Keratinocyte (primary cell): ENCODE measurements around the gene TMEM38B.

Source experiments
- EZH2 ChIP-seq: IDR thresholded peaks from one replicate; pipeline ENCODE4 v1.6.1; 2012; ENCODE audit warnings: inconsistent platforms, mild to moderate bottlenecking, low read length, moderate library complexity
- TF ChIP-seq, protein P1 (sequence below), 3 experiments: IDR thresholded peaks in 1 of 3; conservative IDR thresholded peaks in 1 of 3; optimal IDR thresholded peaks in 1 of 3; 2 replicates in 2 of 3; 3 replicates in 1 of 3; pipeline versions ENCODE3 to v1.5.1; 2011; ENCODE audit warnings: low read length in 3 of 3, mild to moderate bottlenecking in 3 of 3, moderate library complexity in 2 of 3, control low read depth in 1 of 3, inconsistent platforms in 1 of 3; ENCODE audit not compliant: insufficient read depth in 2 of 3; ENCODE audit errors: extremely low read depth in 1 of 3

DNA sequence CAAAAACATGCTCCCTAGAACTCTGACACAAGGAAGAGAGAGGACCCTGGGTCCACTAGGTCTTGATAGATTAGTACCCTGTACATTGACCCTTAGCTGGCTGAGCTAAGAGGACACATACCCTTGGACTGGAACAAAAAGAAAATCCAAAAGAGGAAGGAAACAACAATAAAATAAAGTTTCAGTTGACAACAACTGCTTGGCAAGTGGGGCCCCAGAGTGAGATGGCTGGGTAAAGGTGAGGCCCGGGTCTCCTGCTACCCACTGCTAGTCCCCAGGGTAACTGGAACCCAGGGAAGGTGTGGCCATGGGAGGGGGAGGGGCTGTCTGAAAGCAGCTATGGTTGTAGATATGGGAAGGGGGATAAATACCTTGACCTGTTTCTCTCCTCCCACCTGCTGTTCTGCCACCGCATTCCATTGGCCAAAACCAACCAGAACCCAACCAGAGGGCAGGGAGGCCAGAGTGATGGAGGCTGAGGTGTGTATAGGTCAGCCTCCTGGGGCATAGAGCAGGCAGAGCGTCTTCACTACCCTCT is 20.4 kb upstream of the TMEM38B start:
- TF ChIP-seq, protein P1, sequence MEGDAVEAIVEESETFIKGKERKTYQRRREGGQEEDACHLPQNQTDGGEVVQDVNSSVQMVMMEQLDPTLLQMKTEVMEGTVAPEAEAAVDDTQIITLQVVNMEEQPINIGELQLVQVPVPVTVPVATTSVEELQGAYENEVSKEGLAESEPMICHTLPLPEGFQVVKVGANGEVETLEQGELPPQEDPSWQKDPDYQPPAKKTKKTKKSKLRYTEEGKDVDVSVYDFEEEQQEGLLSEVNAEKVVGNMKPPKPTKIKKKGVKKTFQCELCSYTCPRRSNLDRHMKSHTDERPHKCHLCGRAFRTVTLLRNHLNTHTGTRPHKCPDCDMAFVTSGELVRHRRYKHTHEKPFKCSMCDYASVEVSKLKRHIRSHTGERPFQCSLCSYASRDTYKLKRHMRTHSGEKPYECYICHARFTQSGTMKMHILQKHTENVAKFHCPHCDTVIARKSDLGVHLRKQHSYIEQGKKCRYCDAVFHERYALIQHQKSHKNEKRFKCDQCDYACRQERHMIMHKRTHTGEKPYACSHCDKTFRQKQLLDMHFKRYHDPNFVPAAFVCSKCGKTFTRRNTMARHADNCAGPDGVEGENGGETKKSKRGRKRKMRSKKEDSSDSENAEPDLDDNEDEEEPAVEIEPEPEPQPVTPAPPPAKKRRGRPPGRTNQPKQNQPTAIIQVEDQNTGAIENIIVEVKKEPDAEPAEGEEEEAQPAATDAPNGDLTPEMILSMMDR (optimal IDR thresholded peaks at IDR 0.05 in 1 of 3, IDR thresholded peaks at IDR 0.05 in 1 of 3, conservative IDR thresholded peaks at IDR 0.05 in 1 of 3; ENCODE audit: extremely low read depth in 1 of 3, insufficient read depth in 2 of 3, low read length in 3 of 3): no peak
- TF ChIP-seq EZH2: no peak
